22Rv1 (cell line): ENCODE measurements around the gene USP38.

Experiments
- ZFX ChIP-seq: fragments of 450-650 bp; IDR thresholded peaks from 2 replicates; pipeline ENCODE4 v1.6.1; 2017; ENCODE audit warnings: antibody characterized with exemption, borderline replicate concordance
- TF ChIP-seq, protein P1 (sequence below): fragments of 450-650 bp; IDR thresholded peaks from 2 replicates; pipeline ENCODE4 v1.5.1; 2017; ENCODE audit warnings: mild to moderate bottlenecking

- TF ChIP-seq, protein P1, sequence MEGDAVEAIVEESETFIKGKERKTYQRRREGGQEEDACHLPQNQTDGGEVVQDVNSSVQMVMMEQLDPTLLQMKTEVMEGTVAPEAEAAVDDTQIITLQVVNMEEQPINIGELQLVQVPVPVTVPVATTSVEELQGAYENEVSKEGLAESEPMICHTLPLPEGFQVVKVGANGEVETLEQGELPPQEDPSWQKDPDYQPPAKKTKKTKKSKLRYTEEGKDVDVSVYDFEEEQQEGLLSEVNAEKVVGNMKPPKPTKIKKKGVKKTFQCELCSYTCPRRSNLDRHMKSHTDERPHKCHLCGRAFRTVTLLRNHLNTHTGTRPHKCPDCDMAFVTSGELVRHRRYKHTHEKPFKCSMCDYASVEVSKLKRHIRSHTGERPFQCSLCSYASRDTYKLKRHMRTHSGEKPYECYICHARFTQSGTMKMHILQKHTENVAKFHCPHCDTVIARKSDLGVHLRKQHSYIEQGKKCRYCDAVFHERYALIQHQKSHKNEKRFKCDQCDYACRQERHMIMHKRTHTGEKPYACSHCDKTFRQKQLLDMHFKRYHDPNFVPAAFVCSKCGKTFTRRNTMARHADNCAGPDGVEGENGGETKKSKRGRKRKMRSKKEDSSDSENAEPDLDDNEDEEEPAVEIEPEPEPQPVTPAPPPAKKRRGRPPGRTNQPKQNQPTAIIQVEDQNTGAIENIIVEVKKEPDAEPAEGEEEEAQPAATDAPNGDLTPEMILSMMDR, result no peak
- no peak for TF ChIP-seq ZFX
Observed at GRCh38 chr4:143215873-143216272, 31.2 kb downstream of the USP38 start.
